GM12801 (cell line): ENCODE results near the gene ANKRD66.

Source experiments
- TF ChIP-seq, protein P1 (sequence below): IDR thresholded peaks from one replicate; pipeline ENCODE4 v1.5.1; 2011; ENCODE audit warnings: control low read depth; ENCODE audit not compliant: insufficient read length; ENCODE audit errors: extremely low read depth

ANKRD66 gene

DNA sequence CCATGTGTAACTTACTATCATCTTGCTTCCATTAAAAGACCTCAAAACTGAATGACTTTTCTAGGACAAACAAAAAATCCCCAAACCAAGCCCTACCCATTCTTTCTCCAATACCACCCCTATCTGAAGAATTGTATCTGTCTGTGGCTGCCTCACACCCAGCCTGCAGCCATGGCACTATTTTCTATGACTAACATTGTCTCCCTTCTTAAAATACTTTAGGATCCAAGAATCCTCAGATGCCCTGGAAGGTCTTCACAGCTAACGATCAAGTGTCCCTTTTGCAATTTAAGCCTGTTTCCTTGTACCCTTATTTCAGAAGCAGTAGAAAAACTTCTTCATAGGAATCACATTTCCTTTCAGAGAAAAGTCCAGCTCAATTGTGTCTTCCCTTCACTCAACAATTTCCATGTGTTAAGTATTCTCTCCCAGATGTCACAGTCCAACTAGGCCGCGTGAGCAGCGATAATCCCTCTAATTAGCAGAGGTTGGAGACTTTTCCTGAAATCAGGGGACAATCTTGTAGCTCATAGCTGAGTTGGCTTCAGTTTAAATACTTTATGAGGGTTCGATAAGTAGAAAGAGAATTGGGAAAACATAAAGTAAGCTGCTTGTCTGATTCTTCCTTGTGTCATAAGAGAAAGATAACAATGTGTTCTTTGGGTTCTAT is 41.3 kb downstream of the ANKRD66 start:
- TF ChIP-seq, protein P1, sequence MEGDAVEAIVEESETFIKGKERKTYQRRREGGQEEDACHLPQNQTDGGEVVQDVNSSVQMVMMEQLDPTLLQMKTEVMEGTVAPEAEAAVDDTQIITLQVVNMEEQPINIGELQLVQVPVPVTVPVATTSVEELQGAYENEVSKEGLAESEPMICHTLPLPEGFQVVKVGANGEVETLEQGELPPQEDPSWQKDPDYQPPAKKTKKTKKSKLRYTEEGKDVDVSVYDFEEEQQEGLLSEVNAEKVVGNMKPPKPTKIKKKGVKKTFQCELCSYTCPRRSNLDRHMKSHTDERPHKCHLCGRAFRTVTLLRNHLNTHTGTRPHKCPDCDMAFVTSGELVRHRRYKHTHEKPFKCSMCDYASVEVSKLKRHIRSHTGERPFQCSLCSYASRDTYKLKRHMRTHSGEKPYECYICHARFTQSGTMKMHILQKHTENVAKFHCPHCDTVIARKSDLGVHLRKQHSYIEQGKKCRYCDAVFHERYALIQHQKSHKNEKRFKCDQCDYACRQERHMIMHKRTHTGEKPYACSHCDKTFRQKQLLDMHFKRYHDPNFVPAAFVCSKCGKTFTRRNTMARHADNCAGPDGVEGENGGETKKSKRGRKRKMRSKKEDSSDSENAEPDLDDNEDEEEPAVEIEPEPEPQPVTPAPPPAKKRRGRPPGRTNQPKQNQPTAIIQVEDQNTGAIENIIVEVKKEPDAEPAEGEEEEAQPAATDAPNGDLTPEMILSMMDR: no peak

DNA sequence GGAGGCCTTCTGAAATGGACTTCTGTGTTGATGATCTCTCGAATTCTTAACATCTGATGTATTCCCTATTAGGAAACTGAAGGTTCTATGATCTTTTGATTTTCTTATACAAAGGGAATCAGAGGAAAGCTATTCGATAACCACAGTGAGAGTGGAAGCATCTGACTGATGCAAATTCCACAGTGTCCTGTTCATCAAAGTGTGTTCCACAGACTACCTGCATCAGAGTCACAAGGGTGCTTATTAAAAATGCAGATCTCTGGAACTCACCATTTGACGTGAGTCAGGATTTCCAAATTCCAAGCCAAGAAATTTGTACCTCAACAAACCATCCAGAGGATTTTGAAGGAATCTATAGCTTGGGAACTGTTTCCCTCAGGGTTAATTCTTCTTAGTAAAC is 42.1 kb downstream of the ANKRD66 start:
- TF ChIP-seq, protein P1: no peak

DNA sequence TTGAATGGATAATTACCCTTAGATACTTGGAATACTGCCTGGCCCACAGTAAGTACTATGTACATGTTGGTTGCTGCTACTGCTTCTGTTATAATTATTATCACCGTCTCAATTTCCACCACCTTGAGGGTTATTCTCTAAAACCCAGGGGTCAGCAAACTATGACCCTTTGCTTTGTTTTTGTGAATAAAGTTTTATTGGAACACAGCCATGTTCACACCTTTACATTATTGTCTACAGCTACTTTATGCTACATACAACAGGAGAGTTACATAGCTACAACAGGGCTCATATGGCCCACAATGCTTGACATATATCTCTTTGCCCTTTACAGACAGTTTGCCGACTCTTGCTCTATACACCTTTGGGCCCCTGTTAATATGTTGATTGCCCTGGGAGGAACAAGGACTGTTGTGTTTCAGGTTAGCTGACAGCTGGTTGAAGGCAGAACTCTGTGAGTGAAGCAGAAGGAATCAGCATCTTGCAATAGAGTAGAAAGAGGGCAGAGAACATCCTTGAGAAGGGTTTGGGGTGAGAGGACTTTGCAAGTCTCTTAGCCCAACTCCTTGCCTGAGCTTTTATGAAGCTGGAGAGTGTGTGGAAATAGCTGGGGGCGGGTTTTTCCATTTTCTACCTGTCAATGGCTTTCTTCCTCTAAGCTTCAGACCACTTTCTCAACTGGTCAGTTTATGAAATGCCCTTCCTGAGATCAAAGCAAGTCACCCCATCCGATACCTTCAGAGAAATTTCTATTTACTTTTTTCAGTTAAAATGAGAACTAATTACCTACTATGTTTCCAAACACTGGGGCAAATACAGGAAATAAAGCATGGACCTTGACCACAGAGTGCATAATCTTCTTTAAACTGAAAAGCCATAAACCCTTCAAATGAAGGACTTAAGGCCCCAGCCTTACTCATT is 43.0 kb downstream of the ANKRD66 start:
- TF ChIP-seq, protein P1: no peak

DNA sequence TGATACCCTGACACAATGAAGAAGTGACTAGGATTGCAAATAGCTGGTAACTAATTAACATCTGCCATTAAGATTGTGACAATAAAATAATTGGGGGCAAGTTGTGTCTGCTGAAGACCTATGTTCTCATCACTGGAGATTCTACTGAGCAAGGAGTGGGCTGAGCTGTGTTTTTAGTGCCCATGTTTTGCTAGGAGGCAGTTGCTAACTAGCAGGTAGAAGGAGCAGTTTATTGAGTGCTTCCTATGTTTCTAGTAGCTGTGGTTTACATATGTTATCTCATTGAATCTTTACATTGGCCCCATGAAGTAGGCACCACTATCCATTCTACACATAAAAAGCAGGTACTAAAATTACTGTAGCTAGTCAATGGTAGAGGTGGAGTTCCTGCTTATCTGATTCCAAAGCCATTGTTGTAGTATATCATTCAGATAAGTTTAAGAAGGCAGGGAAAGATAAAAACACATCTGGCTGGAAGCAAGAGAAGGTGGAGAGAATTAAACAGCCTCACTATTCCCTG is 43.7 kb downstream of the ANKRD66 start:
- TF ChIP-seq, protein P1: no peak

DNA sequence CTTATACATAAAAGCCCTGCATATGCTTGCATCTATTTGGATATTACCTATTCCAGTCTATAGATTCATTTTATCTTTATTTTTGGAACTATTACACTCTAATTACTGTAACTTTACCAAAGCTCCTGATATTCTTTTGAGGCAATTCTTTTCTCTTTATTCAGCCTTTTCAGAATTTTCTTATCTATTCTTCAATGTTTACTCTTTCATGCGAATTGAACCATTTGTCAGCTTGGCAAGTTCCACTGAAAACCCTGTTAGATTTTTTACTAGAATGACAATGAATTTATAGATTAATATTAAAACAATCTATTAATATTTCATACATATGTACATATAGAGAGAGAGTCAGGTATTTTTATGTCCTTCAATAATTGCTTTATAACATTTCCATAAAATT is 45.9 kb downstream of the ANKRD66 start:
- TF ChIP-seq, protein P1: no peak

DNA sequence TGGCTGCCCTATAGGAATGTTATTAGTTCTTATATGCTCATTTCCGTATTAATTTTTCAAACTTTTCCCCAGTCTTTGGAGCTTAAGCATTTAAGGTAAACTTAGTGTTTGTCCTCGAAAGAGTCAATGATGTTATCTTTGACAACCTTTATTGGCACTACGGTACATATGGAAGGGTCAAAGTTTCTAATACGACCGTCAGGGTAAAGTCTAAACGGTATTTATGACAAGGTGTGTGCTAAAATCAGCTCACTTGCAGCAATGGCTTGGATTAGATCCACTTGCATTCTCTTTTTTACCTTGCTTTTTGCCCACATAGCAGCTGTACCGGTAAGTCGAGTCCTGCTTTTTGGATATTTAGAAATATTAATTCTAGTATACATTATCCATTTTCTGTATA is 46.4 kb downstream of the ANKRD66 start, which contains the start of gene MEP1A:
Gene MEP1A (plus strand): TSS at position 252 of the 400 bp plus-strand sequence. CDS start 10 bp downstream, at position 262.
- TF ChIP-seq, protein P1: no peak

DNA sequence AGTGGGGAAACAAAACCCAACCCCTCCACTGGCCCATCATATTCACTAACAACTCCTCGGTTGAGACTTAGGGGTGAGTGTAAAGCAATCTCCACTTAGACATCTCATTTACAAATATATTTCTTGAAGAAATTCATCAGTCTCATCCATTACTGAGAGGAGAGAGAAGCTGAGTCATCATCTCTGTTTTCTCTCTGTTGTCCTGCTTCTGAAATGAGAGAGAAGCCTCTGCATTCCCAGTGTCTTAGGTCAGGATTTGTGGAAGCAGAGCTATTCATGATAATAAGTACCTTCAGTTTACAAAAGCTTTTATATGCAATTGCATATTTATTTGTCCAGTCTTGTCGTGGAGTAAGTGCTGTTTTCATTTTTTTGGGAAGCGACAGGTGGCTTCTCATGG is 47.3 kb downstream of the ANKRD66 start:
- TF ChIP-seq, protein P1: no peak
